Thyroid gland (tissue), 4 donors: ENCODE data around the gene GALK2.

Experiments used
- POLR2A ChIP-seq, 2 donors: fragments of 450-650 bp; IDR thresholded peaks; one replicate each; pipeline ENCODE4 v1.6.1; 2017; ENCODE audit warnings: antibody characterized with exemption in 2 of 2, mild to moderate bottlenecking in 2 of 2, moderate library complexity in 1 of 2
- TF ChIP-seq, protein P1 (sequence below), 6 experiments: fragments of 200-600 bp in 3 of 6; fragments of 450-650 bp in 3 of 6; sonication (generic) in 3 of 6; IDR thresholded peaks; one replicate each; pipeline ENCODE4 v1.5.1; 2016 to 2019; ENCODE audit warnings: antibody characterized with exemption in 6 of 6, mild to moderate bottlenecking in 2 of 6, inconsistent platforms in 1 of 6, moderate library complexity in 1 of 6

DNA sequence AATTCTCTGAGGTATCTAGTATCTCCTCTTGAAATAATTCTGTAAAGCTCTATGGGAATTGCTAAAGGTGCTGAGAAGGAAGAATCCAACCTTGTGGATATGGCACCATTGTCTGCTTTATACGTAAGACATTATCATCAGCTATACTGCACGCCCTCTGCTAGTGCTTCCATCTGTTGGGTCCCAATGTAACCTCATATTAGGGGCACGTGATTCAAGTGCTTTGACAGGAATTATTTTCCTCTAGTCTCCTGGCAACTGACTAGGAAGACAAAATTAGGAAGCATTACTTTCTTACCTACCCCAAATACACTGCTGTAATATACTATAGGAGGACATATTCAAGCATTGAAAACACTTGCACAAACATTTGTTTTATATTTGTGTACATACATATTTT is 38.6 kb upstream of the GALK2 start:
- TF ChIP-seq, protein P1, sequence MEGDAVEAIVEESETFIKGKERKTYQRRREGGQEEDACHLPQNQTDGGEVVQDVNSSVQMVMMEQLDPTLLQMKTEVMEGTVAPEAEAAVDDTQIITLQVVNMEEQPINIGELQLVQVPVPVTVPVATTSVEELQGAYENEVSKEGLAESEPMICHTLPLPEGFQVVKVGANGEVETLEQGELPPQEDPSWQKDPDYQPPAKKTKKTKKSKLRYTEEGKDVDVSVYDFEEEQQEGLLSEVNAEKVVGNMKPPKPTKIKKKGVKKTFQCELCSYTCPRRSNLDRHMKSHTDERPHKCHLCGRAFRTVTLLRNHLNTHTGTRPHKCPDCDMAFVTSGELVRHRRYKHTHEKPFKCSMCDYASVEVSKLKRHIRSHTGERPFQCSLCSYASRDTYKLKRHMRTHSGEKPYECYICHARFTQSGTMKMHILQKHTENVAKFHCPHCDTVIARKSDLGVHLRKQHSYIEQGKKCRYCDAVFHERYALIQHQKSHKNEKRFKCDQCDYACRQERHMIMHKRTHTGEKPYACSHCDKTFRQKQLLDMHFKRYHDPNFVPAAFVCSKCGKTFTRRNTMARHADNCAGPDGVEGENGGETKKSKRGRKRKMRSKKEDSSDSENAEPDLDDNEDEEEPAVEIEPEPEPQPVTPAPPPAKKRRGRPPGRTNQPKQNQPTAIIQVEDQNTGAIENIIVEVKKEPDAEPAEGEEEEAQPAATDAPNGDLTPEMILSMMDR (IDR thresholded peaks at IDR 0.05), result no peak
- no peak for TF ChIP-seq POLR2A (IDR thresholded peaks at IDR 0.05)
